IMR-90 (cell line): Measurements from ENCODE around the gene CASP8.

Experiments used
- BHLHE40 ChIP-seq: fragments of 150-350 bp; IDR thresholded peaks from 2 replicates; pipeline ENCODE4 v1.6.1; 2016; ENCODE audit warnings: mild to moderate bottlenecking, low read depth, low read length
- CEBPB ChIP-seq: IDR thresholded peaks from 2 replicates; pipeline ENCODE4 v1.6.1; 2012; ENCODE audit warnings: low read depth, low read length, improper control_type of control experiment
- CTCF ChIP-seq: conservative IDR thresholded peaks from 2 replicates; pipeline ENCODE4 v1.5.1; 2012; ENCODE audit warnings: mild to moderate bottlenecking, low read depth, low read length, improper control_type of control experiment
- FOS ChIP-seq: fragments of 150-350 bp; IDR thresholded peaks from 2 replicates; pipeline ENCODE4 v1.6.1; 2016; ENCODE audit warnings: low read depth, low read length
- MAFK ChIP-seq: IDR thresholded peaks from 2 replicates; pipeline ENCODE4 v1.6.1; 2012; ENCODE audit warnings: low read depth, low read length, improper control_type of control experiment
- MAZ ChIP-seq: IDR thresholded peaks from 2 replicates; pipeline ENCODE4 v1.6.1; 2012; ENCODE audit warnings: low read depth, mild to moderate bottlenecking, low read length, improper control_type of control experiment, moderate library complexity, borderline replicate concordance
- MXI1 ChIP-seq: IDR thresholded peaks from 2 replicates; pipeline ENCODE4 v1.6.1; 2012; ENCODE audit warnings: low read depth, mild to moderate bottlenecking, low read length, moderate library complexity, borderline replicate concordance
- POLR2A ChIP-seq: IDR thresholded peaks from 2 replicates; pipeline ENCODE4 v1.6.1; 2012; ENCODE audit warnings: mild to moderate bottlenecking, low read depth, low read length
- RAD21 ChIP-seq: IDR thresholded peaks from 2 replicates; pipeline ENCODE4 v1.6.1; 2012; ENCODE audit warnings: low read length, improper control_type of control experiment
- RCOR1 ChIP-seq: IDR thresholded peaks from 2 replicates; pipeline ENCODE4 v1.6.1; 2012; ENCODE audit warnings: mild to moderate bottlenecking, low read length, improper control_type of control experiment; ENCODE audit not compliant: insufficient replicate concordance
- RFX5 ChIP-seq: IDR thresholded peaks from 2 replicates; pipeline ENCODE4 v1.8.0; 2012; ENCODE audit warnings: low read depth, mild to moderate bottlenecking, low read length, moderate library complexity
- SMC3 ChIP-seq: fragments of 150-350 bp; IDR thresholded peaks from 2 replicates; pipeline ENCODE4 v1.6.1; 2016; ENCODE audit warnings: low read depth, mild to moderate bottlenecking, antibody characterized with exemption, low read length, moderate library complexity
- USF2 ChIP-seq: fragments of 150-350 bp; IDR thresholded peaks from 2 replicates; pipeline ENCODE4 v1.6.1; 2017; ENCODE audit warnings: mild to moderate bottlenecking, antibody characterized with exemption, low read length, low read depth

GRCh38 chr2:201237486-201238123, 22.7 kb upstream of the CASP8 start:
- TF ChIP-seq CTCF (no peak), FOS (no peak), POLR2A (no peak), MXI1 (no peak), BHLHE40 (no peak), USF2 (no peak), MAFK (no peak), RFX5 (no peak), RCOR1 (no peak), SMC3 (no peak), MAZ (no peak), RAD21 (no peak), CEBPB (no peak)
